ENCODE measurements around the gene ANGPTL8. TPM values are rescaled to one million over a fixed set of nuclear protein-coding genes. Genes with fewer than 3 reads are reported as not detected.

ANGPTL8 gene
- total and polyA plus RNA-seq, 4 donors: 32.4 to 107 (median 67.6) TPM

- DNase-seq (ENCODE audit: low spot score): no peak
- H3K4me3 ChIP-seq (ENCODE audit: low read depth in 1 of 3, low read length in 3 of 3): no peak overlapping the region
- WGBS: 82% methylated on average over 9 of the region's 9 CpGs
- H3K27ac ChIP-seq (ENCODE audit: low read depth in 1 of 2, low read length in 2 of 2): peak overlapping the region; percentile 2 to 63
- H3K27me3 ChIP-seq (ENCODE audit: control insufficient read depth in 4 of 4, insufficient read depth in 4 of 4, low read length in 3 of 4): no peaks in the 10 kb centered on the region
- H3K36me3 ChIP-seq (ENCODE audit: control insufficient read depth in 4 of 4, insufficient read depth in 3 of 4, low read depth in 1 of 4, low read length in 3 of 4): peaks cover 2 to 5% (median 4%) of the 10 kb centered on the region in 4 donors
- no peak overlapping the region for H3K9ac ChIP-seq (ENCODE audit: low read depth in 1 of 2, low read length in 2 of 2)
- TF ChIP-seq HNF4G (IDR thresholded peaks at IDR 0.05) (no peak), ZBTB33 (IDR thresholded peaks at IDR 0.05) (no peak), SP1 (IDR thresholded peaks at IDR 0.05) (no peak), NR2F2 (IDR thresholded peaks at IDR 0.05) (no peak), HNF4A (conservative IDR thresholded peaks at IDR 0.05) (no peak), RAD21 (IDR thresholded peaks at IDR 0.05) (no peak), TAF1 (conservative IDR thresholded peaks at IDR 0.05) (no peak), YY1 (IDR thresholded peaks at IDR 0.05) (no peak), RXRA (IDR thresholded peaks at IDR 0.05) (no peak), FOXA2 (IDR thresholded peaks at IDR 0.05) (no peak), GABPA (IDR thresholded peaks at IDR 0.05 in 1 of 2, conservative IDR thresholded peaks at IDR 0.05 in 1 of 2) (no peak), FOXA1 (IDR thresholded peaks at IDR 0.05) (no peak), JUND (IDR thresholded peaks at IDR 0.05) (no peak)
- TF ChIP-seq, protein P1, sequence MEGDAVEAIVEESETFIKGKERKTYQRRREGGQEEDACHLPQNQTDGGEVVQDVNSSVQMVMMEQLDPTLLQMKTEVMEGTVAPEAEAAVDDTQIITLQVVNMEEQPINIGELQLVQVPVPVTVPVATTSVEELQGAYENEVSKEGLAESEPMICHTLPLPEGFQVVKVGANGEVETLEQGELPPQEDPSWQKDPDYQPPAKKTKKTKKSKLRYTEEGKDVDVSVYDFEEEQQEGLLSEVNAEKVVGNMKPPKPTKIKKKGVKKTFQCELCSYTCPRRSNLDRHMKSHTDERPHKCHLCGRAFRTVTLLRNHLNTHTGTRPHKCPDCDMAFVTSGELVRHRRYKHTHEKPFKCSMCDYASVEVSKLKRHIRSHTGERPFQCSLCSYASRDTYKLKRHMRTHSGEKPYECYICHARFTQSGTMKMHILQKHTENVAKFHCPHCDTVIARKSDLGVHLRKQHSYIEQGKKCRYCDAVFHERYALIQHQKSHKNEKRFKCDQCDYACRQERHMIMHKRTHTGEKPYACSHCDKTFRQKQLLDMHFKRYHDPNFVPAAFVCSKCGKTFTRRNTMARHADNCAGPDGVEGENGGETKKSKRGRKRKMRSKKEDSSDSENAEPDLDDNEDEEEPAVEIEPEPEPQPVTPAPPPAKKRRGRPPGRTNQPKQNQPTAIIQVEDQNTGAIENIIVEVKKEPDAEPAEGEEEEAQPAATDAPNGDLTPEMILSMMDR (IDR thresholded peaks at IDR 0.05; ENCODE audit: low read depth, low read length, missing input control): no peak
- TF ChIP-seq, protein P2, sequence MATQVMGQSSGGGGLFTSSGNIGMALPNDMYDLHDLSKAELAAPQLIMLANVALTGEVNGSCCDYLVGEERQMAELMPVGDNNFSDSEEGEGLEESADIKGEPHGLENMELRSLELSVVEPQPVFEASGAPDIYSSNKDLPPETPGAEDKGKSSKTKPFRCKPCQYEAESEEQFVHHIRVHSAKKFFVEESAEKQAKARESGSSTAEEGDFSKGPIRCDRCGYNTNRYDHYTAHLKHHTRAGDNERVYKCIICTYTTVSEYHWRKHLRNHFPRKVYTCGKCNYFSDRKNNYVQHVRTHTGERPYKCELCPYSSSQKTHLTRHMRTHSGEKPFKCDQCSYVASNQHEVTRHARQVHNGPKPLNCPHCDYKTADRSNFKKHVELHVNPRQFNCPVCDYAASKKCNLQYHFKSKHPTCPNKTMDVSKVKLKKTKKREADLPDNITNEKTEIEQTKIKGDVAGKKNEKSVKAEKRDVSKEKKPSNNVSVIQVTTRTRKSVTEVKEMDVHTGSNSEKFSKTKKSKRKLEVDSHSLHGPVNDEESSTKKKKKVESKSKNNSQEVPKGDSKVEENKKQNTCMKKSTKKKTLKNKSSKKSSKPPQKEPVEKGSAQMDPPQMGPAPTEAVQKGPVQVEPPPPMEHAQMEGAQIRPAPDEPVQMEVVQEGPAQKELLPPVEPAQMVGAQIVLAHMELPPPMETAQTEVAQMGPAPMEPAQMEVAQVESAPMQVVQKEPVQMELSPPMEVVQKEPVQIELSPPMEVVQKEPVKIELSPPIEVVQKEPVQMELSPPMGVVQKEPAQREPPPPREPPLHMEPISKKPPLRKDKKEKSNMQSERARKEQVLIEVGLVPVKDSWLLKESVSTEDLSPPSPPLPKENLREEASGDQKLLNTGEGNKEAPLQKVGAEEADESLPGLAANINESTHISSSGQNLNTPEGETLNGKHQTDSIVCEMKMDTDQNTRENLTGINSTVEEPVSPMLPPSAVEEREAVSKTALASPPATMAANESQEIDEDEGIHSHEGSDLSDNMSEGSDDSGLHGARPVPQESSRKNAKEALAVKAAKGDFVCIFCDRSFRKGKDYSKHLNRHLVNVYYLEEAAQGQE (IDR thresholded peaks at IDR 0.05): no peak
- H3K4me1 ChIP-seq (ENCODE audit: control insufficient read depth in 4 of 4, insufficient read depth in 4 of 4, low read length in 3 of 4): peaks cover 0 to 41% (median 19%) of the 10 kb centered on the region in 4 donors
- H3K9me3 ChIP-seq (ENCODE audit: control insufficient read depth in 4 of 4, low read length in 3 of 4): no peaks in the 10 kb centered on the region
These were observed 35.3 kb upstream of the ANGPTL8 start for GRCh38 chr19:11204076-11204602.

GRCh38 chr19:11204943-11205349 lies 34.5 kb upstream of the ANGPTL8 start:
- TF ChIP-seq SP1 (IDR thresholded peaks at IDR 0.05): no peak
- TF ChIP-seq MAX (IDR thresholded peaks at IDR 0.05): no peak
- peak in 1 of 2 donors; percentile 7 for TF ChIP-seq HNF4A (conservative IDR thresholded peaks at IDR 0.05)
- TF ChIP-seq FOXA1 (IDR thresholded peaks at IDR 0.05): no peak
- TF ChIP-seq, protein P2 (IDR thresholded peaks at IDR 0.05): no peak
- TF ChIP-seq RAD21 (IDR thresholded peaks at IDR 0.05): peak in 1 of 2 donors; percentile 56
- Histone ChIP-seq H3K9ac (ENCODE audit: low read depth in 1 of 2, low read length in 2 of 2) (no peak overlapping the region), H3K27me3 (ENCODE audit: control insufficient read depth in 4 of 4, insufficient read depth in 4 of 4, low read length in 3 of 4) (no peaks in the 10 kb centered on the region), H3K27ac (ENCODE audit: low read depth in 1 of 2, low read length in 2 of 2) (peak overlapping the region; percentile 2 to 28), H3K4me1 (ENCODE audit: control insufficient read depth in 4 of 4, insufficient read depth in 4 of 4, low read length in 3 of 4) (peaks cover 0 to 36% (median 17%) of the 10 kb centered on the region in 4 donors), H3K36me3 (ENCODE audit: control insufficient read depth in 4 of 4, insufficient read depth in 3 of 4, low read depth in 1 of 4, low read length in 3 of 4) (peaks cover 3 to 8% (median 5%) of the 10 kb centered on the region in 4 donors), H3K4me3 (ENCODE audit: low read depth in 1 of 3, low read length in 3 of 3) (no peak overlapping the region), H3K9me3 (ENCODE audit: control insufficient read depth in 4 of 4, low read length in 3 of 4) (no peaks in the 10 kb centered on the region)
- WGBS: 34% methylated on average over 5 of the region's 5 CpGs
- no peak for DNase-seq (ENCODE audit: low spot score)
